ENCODE measurements around the gene SLC44A4. TPM values are rescaled to one million over a fixed set of nuclear protein-coding genes. Genes with fewer than 3 reads are reported as not detected.

Gene SLC44A4
- total RNA-seq, 1 donor from 2014 or later, result 0.94 TPM

DNA sequence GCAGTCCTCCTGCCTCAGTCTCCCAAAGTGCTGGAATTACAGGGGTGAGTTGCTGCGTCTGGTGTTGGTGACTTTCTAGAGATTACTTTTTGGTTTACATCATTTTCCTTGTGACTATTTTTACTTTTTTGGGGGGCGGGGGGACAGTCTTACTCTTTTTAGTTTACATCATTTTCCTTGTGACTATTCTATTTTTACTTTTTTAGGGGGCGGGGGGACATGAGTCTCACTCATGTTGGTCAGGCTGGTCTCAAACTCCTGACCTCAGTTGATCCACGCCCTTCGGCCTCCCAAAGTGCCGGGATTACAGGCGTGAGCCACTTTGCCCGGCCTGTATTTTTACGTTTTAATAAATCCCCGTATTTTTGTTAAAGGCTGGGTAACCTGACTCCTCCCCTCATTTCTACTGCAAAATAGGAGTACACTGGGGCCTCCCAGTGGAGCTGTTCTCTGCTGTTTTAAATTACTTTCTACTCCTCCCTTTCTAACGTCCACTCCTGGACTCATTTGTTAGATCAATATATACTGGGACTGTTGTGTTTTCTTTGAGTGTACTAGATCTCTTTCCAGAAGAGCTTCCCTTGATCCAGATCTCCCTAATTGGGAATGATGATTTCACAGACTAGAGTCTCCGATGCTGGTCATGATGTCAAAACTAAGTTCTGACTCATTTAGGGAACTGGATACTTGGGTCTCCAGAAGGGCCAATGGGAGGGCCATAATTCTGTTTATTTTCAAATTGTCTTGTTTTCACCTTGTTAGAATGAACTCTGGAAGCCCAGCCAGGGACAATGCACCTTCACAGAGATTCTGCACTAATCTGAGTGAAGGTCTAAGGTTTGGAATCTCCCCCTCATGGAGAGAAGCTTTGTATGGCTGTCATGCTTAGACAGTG lies 42.1 kb downstream of the SLC44A4 start:
- Mint-ChIP-seq H3K27me3 (ENCODE audit: low read depth) (no peaks in the 10 kb centered on the region), H3K4me3 (peak overlapping the region; percentile 98), H3K9me3 (no peaks in the 10 kb centered on the region), H3K36me3 (peaks cover 31% of the 10 kb centered on the region), H3K4me1 (peaks cover 27% of the 10 kb centered on the region), H3K27ac (peak overlapping the region; percentile 99)
- no peak for TF ChIP-seq CTCF (IDR thresholded peaks at IDR 0.05; ENCODE audit: unreplicated experiment)
- DNase-seq (ENCODE audit: low spot score in 2 of 2, unreplicated experiment in 2 of 2), result no peak

DNA sequence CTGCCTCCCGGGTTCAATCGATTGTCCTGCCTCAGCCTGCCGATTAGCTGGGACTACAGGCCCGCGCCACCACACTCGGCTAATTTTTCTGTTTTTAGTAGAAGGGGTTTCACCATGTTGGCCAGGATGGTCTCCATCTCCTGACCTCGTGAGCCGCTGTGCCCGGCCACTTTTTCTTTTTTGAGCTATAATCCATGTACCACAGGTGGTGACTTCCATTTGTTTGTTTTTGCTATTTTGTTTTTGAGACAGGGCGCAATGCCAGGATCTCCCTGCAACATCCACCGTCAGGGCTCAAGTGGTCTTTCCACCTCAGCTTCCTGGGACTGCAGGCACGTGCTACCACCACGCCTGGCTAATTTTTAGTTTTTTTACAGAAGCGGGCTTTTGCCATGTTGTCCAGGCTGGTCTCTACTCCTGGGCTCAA lies 42.7 kb downstream of the SLC44A4 start:
- TF ChIP-seq CTCF (IDR thresholded peaks at IDR 0.05; ENCODE audit: unreplicated experiment), result no peak
- Mint-ChIP-seq H3K9me3 (no peaks in the 10 kb centered on the region), H3K27ac (peak overlapping the region; percentile 99), H3K27me3 (ENCODE audit: low read depth) (no peaks in the 10 kb centered on the region), H3K4me1 (peaks cover 29% of the 10 kb centered on the region), H3K4me3 (peak overlapping the region; percentile 98), H3K36me3 (peaks cover 28% of the 10 kb centered on the region)
- DNase-seq (ENCODE audit: low spot score in 2 of 2, unreplicated experiment in 2 of 2), result no peak

DNA sequence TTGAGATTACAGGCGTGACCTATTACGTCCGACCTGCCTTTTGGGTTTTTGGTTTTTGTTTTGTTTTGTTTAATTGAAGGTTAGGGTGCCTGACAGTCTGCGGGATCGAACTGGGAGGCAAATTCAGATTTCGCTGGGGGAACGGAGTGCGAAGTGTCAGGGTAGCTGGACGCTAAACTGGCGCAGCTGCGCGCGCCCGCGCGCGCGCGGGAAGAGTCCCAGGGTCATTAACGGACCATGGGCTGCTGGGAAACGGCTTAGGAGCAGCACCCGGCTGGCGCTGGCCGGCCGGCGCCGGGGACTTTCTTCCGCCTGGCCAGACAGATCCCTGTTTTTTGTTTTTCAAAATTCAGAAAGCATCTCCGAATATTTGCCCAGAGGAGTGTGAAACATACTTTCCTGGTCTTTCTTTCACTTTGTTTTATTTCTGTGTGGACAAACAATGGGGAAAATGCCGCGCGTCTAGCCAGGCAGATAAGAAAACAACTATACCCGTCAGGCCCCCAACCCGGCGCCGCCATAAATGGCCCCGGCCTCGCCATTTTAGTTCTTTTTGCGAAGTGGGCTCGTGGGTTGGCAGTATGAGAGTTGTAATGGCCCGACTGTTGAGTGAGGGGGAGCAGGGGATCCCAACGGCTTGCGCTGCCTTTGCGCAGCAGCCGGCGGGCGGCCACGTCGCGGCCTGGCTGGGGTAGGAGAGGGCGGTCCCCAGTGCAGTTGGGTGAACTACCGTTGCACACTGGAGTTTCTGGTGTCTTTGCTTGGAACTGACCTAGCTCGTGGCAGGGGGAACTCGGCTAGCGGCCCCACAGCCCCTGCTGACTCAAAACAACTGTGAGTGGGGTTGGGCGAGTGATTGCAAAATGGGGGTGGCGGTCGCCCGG lies 44.2 kb downstream of the SLC44A4 start:
- DNase-seq (ENCODE audit: low spot score in 2 of 2, unreplicated experiment in 2 of 2), result peak; percentile 49 to 78
- no peaks in the 10 kb centered on the region for H3K9me3 Mint-ChIP-seq
- peaks cover 40% of the 10 kb centered on the region for H3K4me1 Mint-ChIP-seq
- peak overlapping the region; percentile 98 for H3K4me3 Mint-ChIP-seq
- peak overlapping the region; percentile 99 for H3K27ac Mint-ChIP-seq
- H3K36me3 Mint-ChIP-seq, result peaks cover 17% of the 10 kb centered on the region
- H3K27me3 Mint-ChIP-seq (ENCODE audit: low read depth), result no peaks in the 10 kb centered on the region
- no peak for TF ChIP-seq CTCF (IDR thresholded peaks at IDR 0.05; ENCODE audit: unreplicated experiment)

DNA sequence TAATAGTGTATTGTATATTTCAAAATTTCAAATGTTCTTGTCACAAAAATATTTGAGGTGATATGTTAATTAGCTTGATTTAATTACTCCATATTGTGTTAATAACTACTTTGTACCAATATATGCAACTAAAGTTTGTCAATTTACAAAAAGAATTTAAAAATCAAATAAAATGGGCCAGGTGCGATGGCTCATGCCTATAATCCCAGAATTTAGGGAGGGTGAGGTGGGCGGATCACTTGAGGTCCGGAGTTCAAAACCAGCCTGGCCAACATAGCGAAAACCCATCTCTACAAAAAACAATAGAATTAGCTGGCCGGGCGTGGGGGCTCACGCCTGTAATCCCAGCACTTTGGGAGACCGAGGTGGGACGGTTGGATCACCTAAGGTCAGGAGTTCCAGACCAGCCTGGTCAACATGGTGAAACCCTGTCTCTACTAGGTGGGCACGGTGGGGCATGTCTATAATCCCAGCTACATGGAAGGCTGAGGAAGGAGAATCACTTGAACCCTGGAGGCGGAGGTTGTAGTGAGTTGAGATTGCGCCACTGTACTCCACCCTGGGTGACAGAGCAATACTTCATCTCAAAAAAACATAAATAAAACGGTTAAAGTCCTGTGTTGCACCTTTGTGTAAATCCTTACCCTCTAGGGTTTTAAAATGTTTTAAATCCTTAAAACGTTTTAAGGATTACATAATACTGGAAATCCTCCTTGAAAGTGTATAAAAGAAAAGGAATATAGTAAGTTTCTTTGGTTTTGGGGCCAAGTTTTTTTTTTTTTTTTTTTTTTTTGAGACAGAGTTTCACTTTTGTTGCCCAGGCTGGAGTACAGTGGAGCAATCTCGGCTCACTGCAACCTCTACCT lies 47.2 kb downstream of the SLC44A4 start:
- H3K27me3 Mint-ChIP-seq (ENCODE audit: low read depth), result no peaks in the 10 kb centered on the region
- no peaks in the 10 kb centered on the region for H3K36me3 Mint-ChIP-seq
- peak overlapping the region; percentile 83 for H3K4me3 Mint-ChIP-seq
- DNase-seq (ENCODE audit: low spot score in 2 of 2, unreplicated experiment in 2 of 2), result no peak
- H3K4me1 Mint-ChIP-seq, result peaks cover 32% of the 10 kb centered on the region
- no peaks in the 10 kb centered on the region for H3K9me3 Mint-ChIP-seq
- TF ChIP-seq CTCF (IDR thresholded peaks at IDR 0.05; ENCODE audit: unreplicated experiment), result no peak
- peak overlapping the region; percentile 96 for H3K27ac Mint-ChIP-seq

DNA sequence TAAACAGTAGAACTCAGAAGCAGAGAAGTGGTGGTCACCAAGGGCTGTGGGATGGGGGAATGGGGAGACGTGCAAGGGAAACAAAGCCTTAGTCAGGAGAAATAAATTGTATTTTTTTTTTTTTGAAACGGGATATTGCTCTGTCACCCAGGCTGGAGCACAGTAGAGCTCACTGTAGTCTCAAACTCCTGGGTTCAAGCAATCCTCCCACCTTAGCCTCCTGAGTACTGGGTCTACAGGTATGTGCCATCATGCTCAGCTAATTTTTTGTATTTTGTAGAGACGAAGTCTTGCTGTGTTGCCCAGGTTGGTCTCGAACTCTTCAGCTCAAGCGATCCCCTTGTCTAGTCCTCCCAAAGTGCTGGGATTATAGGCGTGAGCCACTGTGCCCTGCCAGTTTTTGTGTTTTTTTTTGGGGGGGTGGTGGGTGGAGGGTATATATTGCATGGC lies 47.9 kb downstream of the SLC44A4 start:
- DNase-seq (ENCODE audit: low spot score in 2 of 2, unreplicated experiment in 2 of 2), result no peak
- Mint-ChIP-seq H3K36me3 (no peaks in the 10 kb centered on the region), H3K27me3 (ENCODE audit: low read depth) (no peaks in the 10 kb centered on the region), H3K27ac (peak overlapping the region; percentile 96), H3K4me1 (peaks cover 31% of the 10 kb centered on the region), H3K4me3 (peak overlapping the region; percentile 83), H3K9me3 (no peaks in the 10 kb centered on the region)
- no peak for TF ChIP-seq CTCF (IDR thresholded peaks at IDR 0.05; ENCODE audit: unreplicated experiment)
